Femur (tissue), 1 donor: ENCODE results near the gene SLC25A41.

ENCODE experiments used
- DNase-seq: peaks from one replicate; pipeline ENCODE4 v3.0.0-alpha.2; 2017

SLC25A41 gene

DNA sequence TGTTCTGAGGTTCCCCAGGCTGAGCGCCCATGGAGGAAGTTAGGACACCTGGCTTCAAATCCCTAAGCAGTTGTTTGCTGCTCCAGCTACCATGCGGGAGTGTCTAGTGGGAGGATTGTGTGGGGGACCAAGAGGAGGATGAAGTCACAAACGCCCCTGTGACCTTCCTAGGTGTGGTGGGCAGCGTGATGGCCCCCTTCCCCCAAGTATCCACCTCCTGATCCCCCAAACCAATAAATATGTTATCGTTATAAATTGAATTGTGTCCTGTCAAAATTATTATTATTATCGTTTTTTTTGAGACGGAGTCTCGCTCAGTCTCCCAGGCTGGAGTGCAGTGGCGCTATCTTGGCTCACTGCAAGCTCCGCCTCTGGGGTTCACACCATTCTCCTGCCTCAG, at the start of gene SLC25A41:
Gene SLC25A41, minus strand, starts transcription at position 101 of the 400 bp plus-strand sequence. Its CDS starts 70 bp downstream, at position 31.
- DNase-seq: no peak

DNA sequence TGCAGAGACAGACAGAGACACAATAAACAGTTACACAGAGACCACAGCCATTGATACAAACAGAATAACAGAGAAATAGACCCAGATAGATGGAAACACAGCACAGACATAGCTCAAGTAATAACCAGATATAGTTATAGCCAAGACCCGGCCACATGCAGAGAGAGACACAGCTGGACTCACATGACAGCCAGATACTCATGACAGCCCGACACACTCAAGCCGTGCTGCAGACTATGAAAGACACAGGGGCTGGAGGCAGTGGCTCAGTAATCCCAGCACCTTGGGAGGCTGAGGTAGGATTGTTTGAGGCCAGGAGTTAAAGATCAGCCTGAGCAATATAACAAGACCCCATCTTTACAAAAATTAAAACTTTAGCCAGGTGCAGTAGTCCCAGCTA, 49.7 kb upstream of the SLC25A41 start:
- DNase-seq: no peak

DNA sequence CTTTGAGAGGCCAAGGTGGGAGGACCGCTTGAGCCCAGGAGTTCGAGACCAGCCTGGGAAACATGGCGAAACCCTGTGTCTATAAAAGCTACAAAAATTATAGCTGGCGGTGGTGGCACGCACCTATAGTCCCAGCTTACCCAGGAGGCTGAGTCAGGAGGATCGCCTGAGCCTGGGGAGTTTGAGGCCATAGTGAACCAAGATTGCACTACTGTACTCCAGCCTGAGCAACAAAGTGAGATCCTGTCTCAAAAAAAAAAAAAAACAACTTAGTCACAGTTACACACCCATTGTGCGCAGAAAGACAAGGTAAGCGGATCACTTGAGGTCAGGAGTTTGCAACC, 48.8 kb upstream of the SLC25A41 start:
- DNase-seq: no peak

DNA sequence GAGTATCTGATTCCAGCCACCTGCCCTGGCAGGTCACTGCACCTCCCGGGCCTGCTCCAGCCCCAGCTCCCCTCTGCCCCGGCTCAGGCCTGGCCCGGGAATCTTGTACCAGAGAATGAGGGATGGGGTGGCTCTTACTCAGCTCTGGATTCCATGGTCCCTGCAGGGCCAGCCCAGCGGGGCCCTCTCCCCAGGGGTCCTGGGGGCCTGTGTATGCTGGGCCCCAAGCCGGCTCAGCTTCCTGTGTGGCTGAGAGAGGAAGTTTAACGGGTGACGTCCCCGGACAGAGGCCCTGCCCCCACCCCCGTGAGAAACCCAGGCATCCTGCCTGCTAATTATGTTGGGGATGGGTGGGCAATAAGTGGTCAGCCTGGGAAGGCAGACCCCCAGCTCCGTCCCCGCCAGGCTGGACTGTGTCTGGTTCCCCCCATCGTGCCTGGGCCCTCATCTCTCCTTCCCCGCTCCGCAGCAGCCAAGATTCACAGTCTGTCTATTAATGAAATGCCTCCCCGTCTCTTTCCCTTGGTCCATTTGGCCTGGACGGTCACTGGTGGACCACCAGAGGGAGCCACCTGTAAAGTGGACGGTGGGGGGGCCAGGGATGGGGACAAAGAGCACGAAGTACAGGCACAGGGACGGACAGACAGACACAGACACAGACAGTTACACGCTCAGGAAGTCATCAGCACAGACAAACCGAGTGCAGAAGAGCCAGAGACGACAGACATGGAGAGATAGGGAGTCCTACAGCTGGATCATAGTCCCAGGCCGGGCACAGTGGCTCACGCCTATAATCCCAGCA, 48.2 kb upstream of the SLC25A41 start, which contains the start of gene DENND1C:
Gene DENND1C, minus strand, starts transcription at position 247 of the 802 bp plus-strand sequence. Its CDS starts 92 bp downstream, at position 155.
- DNase-seq: no peak

DNA sequence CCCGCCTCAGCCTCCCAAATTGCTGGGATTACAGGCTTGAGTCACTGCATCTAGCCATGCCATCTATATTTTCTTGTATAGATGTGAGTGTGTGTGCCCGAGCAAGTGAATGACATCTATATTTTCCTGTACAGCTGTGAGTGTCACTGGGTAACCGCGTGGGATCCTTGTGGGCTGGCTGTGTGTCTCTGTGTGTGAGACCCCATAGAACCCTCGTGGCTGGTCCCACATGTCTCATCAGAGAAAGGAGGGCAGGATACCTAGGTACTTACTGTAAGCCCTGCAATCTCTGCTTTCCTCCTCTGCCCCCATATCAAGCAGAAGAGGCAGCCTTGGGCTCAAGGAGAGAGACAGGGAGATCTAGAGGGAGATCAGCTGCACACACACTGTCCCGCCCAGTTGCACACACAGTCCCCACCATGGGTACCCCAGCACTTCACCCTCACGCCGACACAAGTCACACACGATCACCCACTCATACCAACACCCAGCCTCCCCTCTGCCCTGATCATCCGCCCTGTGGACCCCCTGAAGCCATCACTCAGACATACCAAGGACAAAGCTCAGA, 47.4 kb upstream of the SLC25A41 start:
- no peak for DNase-seq

DNA sequence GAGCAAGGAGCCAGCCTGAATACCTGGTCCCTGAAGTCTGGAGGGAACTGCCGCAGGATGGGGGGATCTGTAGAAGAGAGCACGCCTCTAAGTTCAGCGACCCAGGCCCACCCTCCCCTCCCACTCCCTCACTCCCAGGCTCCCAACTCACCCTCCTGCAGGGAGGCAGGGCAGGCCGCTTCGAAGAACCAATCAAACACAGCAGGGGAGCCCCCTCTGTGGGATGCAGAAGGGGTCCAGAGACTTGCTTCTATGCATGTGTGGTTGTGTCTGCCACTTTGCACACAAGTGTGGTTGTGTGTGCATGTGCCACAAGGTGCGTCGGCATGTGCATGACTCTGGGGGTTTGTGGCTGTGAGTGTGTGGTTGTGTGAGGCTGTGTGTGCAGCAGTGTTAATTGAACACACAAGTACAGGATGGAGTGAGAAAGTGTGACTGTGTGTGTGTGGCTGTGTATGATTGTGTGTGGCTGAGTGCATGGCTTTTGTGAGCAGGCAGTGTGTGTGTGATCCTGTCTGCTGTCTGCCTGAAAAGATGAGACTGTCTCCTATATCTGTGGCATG, 46.4 kb upstream of the SLC25A41 start:
- no peak for DNase-seq

DNA sequence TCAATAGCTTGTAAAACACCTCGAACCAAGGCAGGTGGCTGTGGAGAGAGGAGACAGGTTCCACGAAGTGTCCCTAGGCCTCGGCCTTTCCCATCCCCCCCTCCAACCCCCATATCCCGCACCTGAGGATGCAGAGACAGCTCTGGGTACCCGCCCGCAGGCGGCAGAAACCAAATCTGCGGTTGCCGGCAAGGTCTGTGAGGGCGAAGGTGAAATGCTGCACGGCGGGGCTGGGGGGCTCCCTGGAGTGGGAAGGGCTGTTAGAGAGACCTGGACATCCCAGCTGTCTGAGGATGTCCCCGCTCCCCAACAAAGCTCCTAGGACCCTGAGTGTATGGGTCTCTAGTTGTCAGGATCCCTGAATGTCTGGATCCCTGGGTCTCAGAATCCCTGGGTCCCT, 45.3 kb upstream of the SLC25A41 start:
- DNase-seq: no peak

DNA sequence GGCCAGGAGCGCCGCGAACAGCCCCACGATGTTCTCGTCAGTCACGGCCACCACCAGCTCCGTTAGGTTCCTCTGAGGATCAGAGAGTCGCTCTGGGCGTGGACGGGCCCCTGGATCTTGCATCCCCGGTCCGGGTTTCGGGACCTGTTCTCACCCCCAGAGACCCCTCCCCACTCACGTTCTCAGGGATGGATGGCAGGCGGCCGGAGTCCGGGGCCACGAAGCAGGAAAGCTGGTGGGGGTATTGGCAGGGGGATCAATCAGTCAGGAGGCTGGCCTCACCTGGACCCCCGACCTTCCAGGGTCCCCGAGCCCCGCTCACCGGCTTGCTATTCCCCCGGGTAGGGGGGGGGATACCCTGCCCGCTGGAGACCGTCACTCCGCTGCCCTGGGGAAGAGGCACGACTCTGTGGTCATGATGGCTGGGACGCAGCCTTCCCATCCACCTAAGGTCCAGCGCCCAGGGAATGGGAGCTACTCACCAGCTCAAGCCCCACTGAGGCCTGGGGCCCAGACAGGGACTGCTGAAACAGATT, 43.4 kb upstream of the SLC25A41 start:
- no peak for DNase-seq

DNA sequence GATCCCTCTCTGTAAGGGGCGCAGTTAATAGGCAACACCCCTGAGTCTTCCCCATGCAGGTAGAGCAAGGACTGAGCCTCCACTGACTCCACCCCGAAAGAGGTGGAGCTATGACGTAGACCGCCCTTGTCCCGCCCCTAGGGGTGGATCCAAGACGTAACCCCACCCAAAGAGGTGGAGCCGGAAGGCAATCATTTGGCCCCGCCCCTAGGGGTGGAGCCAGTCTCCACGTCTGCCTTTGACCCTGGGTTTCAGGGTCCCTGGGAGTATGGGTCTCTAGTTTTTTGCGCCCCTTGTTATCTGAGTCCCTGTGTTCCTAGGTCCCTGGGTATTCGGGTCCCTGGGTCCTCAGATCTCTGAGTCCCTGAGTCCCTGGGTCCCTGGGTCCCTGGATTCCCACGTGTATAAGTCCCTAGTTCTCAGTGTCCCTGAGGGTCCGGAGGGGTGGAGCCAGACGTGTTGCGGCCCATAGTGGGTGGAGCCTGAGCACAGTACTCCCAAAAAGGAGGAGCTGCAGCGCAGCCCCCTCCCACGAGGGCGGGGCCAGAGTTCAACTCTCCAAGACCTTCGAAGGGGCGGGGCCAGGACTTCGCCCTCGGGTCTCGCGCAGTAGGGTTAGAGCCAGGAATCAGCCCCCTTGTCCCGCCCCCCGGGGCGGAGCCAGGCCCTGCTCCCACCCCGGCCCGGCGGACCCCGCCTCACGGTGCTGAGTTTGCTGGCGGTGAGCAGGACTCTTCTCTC, 42.8 kb upstream of the SLC25A41 start:
- peak; percentile 47 for DNase-seq

DNA sequence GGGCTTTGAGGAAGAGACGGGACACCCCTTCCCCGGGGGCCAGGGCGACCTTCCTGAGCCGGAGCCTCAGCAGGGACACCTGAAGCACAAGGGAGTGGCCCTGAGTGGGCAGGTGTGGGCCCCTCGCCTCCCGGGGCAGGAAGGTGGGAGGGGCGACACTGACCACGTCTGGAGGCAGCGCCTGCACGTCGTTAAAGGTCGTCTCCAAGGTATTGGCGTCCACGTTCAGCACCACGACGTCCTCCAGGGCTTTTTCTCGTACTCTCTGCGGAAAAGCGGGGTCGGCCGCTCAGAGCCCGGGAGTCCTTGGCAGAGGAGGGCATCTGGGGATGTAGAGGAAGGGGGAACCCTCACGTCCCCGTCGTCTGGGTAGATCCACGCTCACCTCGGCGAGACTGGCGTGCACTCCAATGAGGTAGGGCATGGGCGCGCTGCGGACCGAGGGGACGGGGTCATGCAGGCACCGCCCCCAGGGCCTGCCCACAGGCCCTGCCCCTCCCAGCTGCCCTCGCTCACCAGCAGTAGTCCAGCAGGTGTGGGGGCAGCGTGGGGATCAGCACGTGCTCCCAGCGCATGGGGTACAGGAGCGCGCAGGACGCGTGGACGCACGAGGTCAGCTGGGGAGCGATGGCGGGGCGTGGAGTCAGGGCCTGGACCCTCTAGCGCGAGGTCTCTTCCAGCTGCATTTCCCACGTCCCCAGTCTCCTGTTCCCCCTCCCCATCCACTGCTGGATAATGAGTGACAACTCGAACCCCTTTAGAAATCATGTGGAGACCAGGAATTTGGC, 42.0 kb upstream of the SLC25A41 start:
- no peak for DNase-seq

DNA sequence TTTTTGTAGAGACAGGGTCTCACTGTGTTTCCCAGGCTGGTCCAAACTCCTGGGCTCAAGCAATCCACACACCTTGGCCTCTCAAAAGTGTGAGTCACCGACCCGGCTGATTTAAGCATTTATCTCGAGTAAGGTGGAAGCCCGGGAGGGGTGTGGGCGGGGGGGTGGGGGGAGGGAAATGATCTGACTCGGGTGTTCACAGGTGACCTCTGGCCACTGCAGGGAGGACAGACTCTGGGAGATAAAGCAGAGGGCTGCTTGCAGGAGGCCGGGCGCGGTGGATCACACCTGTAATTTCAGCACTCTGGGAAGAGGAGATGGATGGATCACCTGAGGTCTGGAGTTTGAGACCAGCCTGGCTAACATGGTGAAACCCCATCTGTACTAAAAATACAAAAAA, 40.1 kb upstream of the SLC25A41 start:
- DNase-seq: no peak

DNA sequence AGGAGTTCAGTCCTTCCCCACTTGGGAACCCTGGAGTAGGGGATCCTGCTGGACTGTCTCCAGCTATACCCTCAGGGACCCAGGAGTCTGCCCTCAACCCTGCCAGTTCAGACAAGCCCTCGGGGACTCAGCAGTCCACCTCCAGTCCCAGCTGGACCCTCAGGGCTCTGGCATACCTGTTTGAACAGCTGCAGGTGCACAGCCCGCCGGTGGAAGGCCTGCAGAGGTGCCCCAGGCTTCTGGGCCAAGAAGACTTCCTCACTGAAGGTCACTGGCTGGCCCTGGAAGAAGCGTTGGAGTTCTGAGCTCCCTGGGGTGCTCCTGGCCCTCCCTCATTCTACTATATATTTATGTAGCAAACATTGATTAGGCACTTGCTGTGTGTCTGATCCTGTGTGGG, 39.1 kb upstream of the SLC25A41 start:
- DNase-seq: no peak

DNA sequence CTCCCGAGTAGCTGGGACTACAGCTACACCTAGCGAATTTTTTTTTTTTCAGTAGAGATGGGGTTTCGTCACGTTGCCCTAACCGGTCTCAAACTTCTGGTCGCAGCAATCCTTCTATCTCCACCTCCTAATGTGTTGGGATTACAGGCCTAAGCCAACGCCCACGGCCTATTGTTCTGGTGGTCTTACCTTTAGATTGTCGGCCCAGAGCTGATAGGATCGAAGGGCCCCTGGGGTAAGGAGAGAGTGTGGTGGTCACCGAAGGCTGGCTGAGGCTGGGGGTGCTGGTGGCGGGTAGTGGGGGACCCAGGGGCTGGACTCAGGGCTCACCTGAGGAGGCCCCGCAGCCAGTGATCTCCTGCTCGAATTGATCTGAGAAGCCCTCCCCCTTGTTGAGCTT, 37.5 kb upstream of the SLC25A41 start:
- no peak for DNase-seq

DNA sequence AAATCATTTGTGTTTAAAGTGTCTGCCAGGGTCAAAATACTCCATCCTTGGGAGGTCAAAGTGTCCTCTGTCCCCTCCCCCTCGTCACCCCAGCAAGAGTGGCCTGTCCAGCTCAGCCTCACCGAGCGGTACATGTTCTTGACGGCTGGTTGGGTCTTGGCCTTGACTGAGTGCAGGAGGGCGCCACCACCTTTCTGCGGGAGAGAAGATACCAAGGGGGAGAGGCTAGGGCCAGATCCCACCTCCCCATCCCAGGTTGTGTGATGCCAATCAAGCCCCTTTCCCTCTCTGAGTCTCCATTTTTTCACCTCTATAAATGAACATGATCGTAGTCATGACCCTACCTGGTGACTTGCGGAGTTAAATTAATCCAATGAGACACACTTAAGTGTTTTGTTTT, 36.6 kb upstream of the SLC25A41 start:
- DNase-seq: no peak

DNA sequence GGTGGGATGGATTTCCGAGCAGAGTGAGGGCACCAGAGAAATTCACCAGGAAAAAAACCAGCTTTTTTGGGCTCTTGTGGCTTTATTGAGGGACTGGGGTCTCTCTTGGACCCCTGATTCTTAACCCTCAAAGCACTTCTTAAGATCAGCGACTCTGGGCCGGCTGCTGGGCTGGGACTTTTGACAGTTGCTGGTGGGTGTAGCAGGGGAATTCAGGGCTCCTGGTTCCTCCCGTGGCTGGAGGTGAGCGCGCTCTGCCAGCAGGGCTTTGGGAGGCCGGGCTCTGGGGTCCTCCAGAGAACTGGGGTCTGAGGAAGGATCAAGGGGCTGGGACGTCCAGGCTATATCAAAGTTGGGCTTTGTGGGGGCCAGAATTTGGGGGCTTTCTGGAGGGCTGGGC, 33.8 kb upstream of the SLC25A41 start:
- DNase-seq: no peak

DNA sequence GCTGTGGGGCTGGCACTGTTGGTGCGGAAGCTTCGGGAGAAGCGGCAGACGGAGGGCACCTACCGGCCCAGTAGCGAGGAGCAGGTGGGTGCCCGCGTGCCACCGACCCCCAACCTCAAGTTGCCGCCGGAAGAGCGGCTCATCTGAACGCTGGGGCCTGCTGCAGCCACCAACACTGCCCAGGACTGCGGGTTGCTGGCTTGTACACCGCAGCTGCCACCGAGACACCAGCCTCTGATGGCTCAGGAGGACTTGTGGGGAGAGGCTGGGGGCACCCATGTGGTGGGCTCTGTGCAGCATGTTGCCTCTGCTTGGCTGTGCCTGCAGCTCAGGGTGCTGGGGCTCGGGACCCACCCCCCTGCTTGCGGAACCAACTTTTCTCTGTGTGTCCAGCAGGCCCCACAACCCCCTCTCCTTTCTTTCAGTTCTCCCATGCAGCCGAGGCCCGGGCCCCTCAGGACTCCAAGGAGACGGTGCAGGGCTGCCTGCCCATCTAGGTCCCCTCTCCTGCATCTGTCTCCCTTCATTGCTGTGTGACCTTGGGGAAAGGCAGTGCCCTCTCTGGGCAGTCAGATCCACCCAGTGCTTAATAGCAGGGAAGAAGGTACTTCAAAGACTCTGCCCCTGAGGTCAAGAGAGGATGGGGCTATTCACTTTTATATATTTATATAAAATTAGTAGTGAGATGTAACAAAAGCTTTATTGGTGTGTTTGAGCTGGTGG, 33.1 kb upstream of the SLC25A41 start:
- DNase-seq: no peak

DNA sequence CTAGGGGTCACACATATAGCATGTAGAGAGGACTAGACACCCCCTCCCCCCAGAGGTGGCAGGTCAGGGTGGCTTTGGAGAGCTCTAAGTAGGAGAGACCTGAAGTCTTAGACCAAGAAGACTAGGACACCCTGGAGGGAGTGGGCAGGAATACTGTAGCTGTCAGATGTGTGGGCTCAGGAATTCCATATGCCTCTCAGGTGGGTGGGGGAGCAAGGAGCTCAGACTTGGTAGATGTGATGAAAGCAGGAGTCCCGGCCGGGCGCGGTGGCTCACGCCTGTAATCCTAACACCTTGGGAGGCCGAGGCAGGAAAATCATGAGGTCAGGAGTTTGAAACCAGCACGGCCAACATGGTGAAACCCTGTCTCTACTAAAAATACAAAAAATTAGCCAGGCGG, 32.1 kb upstream of the SLC25A41 start:
- DNase-seq: no peak

DNA sequence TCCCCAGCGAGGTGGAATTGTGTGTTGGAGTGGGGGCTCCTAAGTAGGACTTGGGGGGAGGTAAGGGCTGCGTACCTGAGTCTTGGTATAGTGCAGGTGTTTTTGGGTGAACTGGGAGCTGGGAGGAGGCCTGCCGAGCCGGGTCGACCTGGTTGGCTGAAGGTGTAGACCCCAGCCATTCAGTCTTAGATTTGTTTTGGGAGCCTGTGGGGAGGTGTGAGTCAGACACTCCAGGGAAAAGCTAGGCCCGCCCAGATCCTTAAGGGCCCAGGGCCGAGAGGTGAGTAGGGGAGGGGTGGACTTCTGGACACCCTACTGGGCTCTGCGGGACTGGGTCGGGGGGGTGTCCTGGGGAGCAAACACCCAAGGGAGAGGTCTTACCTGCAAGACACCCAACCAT, 31.4 kb upstream of the SLC25A41 start:
- no peak for DNase-seq

DNA sequence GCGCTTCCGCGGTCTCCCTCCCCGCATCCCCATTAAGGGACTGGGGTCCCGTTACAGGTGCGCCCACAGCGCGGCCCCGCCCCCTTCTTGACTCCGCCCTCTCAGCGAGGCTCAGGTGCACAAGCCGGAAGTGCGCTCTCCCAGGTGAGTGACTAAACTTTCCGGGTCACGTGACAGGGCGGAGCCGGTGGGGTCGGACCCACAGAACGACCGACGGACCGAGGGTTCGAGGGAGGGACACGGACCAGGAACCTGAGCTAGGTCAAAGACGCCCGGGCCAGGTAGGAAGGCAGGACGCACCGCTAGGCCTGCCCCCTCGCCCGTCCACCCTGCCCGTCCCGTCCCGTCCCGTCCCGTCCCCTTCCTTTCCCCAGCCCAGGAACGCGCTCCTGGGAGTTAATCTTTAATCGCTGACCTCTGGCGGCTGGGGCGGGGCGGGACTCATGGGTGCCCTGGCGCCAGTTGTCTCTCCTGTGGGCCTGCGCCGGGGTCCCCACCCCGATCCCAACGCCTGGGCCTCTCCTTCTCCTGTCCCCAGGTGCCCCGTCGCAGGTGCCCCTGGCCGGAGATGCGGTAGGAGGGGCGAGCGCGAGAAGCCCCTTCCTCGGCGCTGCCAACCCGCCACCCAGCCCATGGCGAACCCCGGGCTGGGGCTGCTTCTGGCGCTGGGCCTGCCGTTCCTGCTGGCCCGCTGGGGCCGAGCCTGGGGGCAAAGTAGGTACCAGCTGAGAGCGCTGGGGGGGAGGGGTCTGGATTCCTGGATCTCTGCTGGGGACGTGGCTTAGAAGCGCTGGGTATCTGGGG, 30.7 kb upstream of the SLC25A41 start, which contains the start of gene CRB3:
Gene CRB3, plus strand, starts transcription at position 202 of the 804 bp plus-strand sequence. Its CDS starts 431 bp downstream, at position 633.
- DNase-seq: no peak

DNA sequence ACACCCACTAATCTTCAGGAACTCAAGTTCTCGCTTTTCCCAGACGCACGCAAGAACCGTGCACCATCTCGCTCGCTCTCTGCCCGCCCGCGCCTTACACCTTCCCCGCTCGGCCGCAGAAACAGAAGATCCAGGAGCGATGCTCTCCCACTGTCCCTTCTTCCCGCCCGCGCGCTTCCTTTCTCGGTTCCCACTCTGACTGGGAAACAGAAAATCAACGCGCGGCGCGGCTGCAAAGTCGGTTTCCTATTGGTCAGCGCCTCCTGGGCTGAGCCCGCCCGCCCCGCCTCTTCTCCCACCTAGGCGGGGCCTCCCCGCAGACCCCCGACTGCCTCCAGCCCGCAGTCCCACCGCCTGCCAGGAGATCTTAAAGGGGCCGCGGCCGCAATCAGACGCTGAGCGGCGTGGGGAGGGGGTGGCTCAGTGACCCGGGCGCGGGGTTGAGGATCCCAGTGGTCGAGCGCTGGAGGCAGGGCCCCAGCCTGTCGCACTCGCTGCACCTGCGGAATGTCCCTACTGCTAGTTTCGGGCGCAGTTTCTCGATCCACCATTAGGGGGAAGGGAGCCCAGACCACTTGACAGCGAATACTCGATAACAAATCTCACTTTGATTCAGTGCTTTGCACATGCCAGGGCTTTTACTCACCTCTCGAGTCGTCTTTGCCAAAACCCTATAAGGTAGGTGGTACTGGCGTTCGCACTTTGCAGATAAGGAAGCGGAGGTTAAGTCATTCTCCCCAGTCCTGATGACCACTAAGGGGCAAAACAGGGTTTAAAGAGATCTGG, 26.7 kb upstream of the SLC25A41 start:
- DNase-seq: peak; percentile 98
